Measurements from ENCODE around the gene APPBP2.
"Not testable (repeated sequence)": the region's sequence is repeated elsewhere in the genome, so short reads cannot be mapped to it uniquely, and the experiment has no call there.

The APPBP2 gene

DNA sequence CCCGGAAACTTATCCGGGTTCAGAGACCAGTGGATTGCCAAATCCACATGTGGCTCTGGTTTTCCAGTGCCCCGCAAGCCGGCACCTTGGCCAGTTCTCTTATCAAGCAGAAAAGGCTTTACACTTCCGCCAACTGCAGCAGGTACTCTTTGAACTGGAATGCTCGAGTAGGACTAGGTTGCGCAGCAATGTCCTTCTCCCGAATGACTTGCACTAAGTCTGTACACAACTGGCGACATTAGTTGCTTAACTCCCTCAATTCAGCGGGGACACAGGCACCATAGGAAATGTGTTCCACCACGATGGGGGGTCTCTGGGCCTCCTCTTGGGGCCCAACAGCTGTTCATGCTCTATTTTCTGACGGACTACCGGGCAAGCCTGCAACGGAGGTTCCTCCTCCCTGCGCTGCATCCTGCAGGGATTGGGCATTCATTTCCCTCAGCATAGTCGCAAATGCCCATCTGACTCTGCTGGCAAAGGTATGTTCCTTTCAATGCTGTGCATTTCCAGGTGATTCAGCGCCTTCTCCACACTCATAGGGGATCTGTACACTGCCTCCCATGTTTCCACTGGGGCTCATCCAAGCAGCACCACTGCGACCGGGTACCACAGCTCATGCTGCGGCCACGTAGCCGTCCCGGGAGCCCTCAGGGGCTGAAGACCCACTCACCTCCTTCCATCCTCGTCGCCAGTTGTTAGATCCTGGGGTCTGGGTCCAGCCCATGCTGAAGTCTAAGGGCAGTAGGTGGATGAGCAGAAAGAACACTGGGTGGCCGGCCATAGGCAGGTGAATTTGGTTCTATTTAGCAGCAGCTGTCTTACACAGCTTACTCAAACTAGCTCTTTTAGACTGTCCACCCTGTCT, 34.2 kb upstream of the APPBP2 start:
- H3K27ac ChIP-seq: no peak overlapping the region
- ChIA-PET CTCF (interaction anchor here (1.2 kb wide), 1 partner anchor 12 kb away, joined by 3 read pairs; no protein-coding TSS in a partner anchor), POLR2A (ENCODE audit: low non-redundant PET) (no interaction called here)
- DNase-seq (ENCODE audit: low spot score): no peak
- TF ChIP-seq, protein P1, sequence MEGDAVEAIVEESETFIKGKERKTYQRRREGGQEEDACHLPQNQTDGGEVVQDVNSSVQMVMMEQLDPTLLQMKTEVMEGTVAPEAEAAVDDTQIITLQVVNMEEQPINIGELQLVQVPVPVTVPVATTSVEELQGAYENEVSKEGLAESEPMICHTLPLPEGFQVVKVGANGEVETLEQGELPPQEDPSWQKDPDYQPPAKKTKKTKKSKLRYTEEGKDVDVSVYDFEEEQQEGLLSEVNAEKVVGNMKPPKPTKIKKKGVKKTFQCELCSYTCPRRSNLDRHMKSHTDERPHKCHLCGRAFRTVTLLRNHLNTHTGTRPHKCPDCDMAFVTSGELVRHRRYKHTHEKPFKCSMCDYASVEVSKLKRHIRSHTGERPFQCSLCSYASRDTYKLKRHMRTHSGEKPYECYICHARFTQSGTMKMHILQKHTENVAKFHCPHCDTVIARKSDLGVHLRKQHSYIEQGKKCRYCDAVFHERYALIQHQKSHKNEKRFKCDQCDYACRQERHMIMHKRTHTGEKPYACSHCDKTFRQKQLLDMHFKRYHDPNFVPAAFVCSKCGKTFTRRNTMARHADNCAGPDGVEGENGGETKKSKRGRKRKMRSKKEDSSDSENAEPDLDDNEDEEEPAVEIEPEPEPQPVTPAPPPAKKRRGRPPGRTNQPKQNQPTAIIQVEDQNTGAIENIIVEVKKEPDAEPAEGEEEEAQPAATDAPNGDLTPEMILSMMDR (conservative IDR thresholded peaks at IDR 0.05; ENCODE audit: low read depth): no peak

DNA sequence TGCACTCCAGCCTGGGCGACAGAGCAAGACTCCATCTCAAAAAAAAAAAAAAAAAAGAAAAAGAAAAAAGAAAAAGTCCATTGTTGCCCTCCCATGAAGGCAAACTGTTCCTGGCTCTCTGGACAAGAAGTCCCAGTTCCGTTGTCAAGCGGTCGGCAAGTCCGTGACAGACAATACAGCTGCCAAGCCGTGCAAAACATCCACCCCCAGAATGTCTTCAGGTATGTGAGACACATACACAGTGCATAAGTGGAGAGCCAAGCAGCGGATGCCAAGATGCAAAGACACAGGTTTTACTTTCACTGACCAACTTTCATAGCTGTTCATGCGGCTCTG, 33.6 kb upstream of the APPBP2 start:
- TF ChIP-seq, protein P1 (conservative IDR thresholded peaks at IDR 0.05; ENCODE audit: low read depth): no peak
- CTCF ChIA-PET: interaction anchor here (1.2 kb wide), 1 partner anchor 12 kb away, joined by 3 read pairs; no protein-coding TSS in a partner anchor
- no peak for DNase-seq (ENCODE audit: low spot score)
- no peak overlapping the region for H3K27ac ChIP-seq
- POLR2A ChIA-PET (ENCODE audit: low non-redundant PET): no interaction called here

DNA sequence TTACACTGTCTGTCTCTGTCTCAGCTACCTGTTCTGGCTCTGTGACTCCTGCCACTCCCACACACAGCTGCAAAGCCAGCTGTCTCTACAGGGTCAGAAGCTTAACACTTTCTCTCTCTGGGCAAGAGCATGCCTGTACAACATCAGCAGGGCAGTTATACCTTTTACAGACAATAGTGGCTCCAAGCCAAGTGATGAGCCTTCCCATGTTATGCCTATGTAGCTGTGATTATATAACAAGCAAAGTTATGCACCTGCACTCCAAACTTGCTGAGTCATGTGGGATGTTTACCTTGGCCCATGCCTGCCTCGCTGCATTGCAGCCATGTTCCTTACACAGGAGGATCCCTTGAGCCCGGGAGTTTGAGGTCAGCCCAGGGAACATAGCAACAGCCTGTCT, 31.8 kb upstream of the APPBP2 start:
- no peak for DNase-seq (ENCODE audit: low spot score)
- TF ChIP-seq, protein P1 (conservative IDR thresholded peaks at IDR 0.05; ENCODE audit: low read depth): no peak
- CTCF ChIA-PET: interaction anchor here (0.6 kb wide), 4 partner anchors 12 to 137 kb away, joined by 3 to 5 read pairs (median 3); no protein-coding TSS in a partner anchor
- POLR2A ChIA-PET (ENCODE audit: low non-redundant PET): no interaction called here
- H3K27ac ChIP-seq: no peak overlapping the region

DNA sequence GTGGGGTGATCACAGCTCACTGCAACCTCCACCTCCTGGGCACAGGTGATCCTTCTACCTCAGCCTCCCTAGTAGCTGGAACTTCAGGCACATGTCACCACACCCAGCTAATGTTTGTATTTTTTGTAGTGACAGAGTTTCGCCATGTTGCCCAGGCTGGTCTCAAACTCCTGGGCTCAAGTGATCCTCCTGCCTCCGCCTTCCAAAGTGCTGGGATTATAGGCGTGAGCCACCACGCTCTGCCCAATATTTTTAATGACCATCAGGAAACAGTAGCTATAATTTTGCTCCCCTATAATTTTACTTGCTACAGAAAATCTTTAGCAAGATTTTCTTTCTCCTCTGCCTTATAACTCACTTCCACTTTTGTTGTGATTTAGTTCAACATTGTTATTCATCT, 29.7 kb upstream of the APPBP2 start:
- DNase-seq (ENCODE audit: low spot score): no peak
- ChIA-PET POLR2A (ENCODE audit: low non-redundant PET) (interaction anchor here (0.6 to 0.7 kb wide), 2 partner anchors 17 to 29 kb away, joined by 3 to 6 read pairs; partner anchors contain the start of gene APPBP2), CTCF (interaction anchor here (0.5 to 1.7 kb wide), 2 partner anchors 14 to 321 kb away, joined by 3 to 5 read pairs; no protein-coding TSS in a partner anchor)
- no peak overlapping the region for H3K27ac ChIP-seq
- TF ChIP-seq, protein P1 (conservative IDR thresholded peaks at IDR 0.05; ENCODE audit: low read depth): no peak

DNA sequence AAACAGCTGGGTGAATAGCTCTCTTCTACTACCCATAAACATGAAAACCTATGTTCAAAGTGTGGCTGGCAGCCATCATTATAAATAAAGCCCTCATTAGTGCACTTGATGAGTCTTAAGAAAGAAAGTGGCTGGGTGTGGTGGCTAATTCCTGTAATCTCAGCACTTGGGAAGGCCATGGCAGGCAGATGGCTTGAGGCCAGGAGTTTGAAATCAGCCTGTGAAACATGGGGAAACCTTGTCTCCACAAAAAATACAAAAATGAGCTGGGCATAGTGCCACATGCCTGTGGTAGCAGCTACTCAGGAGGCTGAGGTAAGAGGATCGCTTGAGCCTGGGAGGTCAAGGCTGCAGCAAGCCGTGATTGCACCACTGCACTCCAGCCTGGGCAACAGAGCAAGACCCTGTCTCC, 28.3 kb upstream of the APPBP2 start:
- no peak overlapping the region for H3K27ac ChIP-seq
- TF ChIP-seq, protein P1 (conservative IDR thresholded peaks at IDR 0.05; ENCODE audit: low read depth): no peak
- POLR2A ChIA-PET (ENCODE audit: low non-redundant PET): no interaction called here
- CTCF ChIA-PET: interaction anchor here (0.5 to 0.6 kb wide), 2 partner anchors 22 to 113 kb away, joined by 4 to 10 read pairs; no protein-coding TSS in a partner anchor
- no peak for DNase-seq (ENCODE audit: low spot score)

DNA sequence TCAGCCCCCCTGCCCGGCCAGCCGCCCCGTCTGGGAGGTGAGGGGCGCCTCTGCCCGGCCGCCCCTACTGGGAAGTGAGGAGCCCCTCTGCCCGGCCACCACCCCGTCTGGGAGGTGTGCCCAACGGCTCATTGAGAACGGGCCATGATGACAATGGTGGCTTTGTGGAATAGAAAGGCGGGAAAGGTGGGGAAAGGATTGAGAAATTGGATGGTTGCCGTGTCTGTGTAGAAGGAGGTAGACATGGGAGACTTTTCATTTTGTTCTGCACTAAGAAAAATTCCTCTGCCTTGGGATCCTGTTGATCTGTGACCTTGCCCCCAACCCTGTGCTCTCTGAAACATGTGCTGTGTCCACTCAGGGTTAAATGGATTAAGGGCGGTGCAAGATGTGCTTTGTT, 26.2 kb upstream of the APPBP2 start:
- POLR2A ChIA-PET (ENCODE audit: low non-redundant PET); H3K27ac ChIP-seq; CTCF ChIA-PET; DNase-seq (ENCODE audit: low spot score): not testable (repeated sequence)

DNA sequence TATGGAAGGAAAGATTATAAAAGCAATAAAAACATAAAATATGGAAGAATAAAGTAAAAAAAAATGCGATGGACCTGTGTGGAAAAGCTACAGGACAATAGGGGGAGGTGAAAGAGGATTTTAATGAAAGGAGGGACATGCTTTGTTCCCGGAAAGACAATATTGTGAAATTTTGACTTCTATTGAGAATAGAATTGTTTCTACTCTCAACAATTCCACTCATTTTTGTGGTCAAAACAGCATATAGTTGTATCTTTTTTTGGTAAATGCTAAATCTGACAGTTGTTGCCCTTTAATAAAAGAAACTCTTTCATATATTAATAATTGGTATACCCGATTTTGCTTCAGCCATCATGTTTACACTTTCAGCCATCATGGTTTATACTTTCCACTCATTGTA, 22.9 kb upstream of the APPBP2 start:
- DNase-seq (ENCODE audit: low spot score): no peak
- TF ChIP-seq, protein P1 (conservative IDR thresholded peaks at IDR 0.05; ENCODE audit: low read depth): no peak
- CTCF ChIA-PET: interaction anchor here (0.6 to 0.7 kb wide), 2 partner anchors 46 to 54 kb away, joined by 3 to 4 read pairs; no protein-coding TSS in a partner anchor
- POLR2A ChIA-PET (ENCODE audit: low non-redundant PET): no interaction called here
- no peak overlapping the region for H3K27ac ChIP-seq

All from RWPE1 (cell line).